GM12878 (cell line): ENCODE data around the gene C3orf38. TPM values are rescaled to one million over a fixed set of nuclear protein-coding genes. Genes with fewer than 3 reads are reported as not detected.
A peak's percentile ranks its signal among the peaks of the same experiment; 100 is the strongest.

Experiments
- DPF2 ChIP-seq: fragments of 450-650 bp; IDR thresholded peaks from 2 replicates; pipeline ENCODE4 v1.6.1; 2017; ENCODE audit warnings: mild to moderate bottlenecking
- IKZF1 ChIP-seq: fragments of 450-650 bp; conservative IDR thresholded peaks from 2 replicates; pipeline ENCODE4 v1.6.1; 2017; ENCODE audit warnings: antibody characterized with exemption, mild to moderate bottlenecking
- PML ChIP-seq: IDR thresholded peaks from 2 replicates; pipeline ENCODE4 v1.6.1; 2012; ENCODE audit warnings: low read length, inconsistent platforms
- RUNX3 ChIP-seq: IDR thresholded peaks from 2 replicates; pipeline ENCODE4 v1.6.1; 2012; ENCODE audit warnings: low read length, inconsistent platforms
- polyA plus RNA-seq, 11 experiments: library from polyadenylated mRNA; depleted of rRNA in 4 of 11; unstranded in 6 of 11; stranded (reverse) in 5 of 11; fragments of >200 nt; fragmentation: Nextera tagmentation in 4 of 11; fragmentation: Illumina TruSeq in 1 of 11; extraction: Ambion mirVana in 4 of 11; extraction: Trizol in 1 of 11; gene quantifications; 1 replicate in 1 of 11; 2 replicates in 10 of 11; pipeline versions ENCODE4 v1.2.1 to v1.2.3, GENCODE V29; 2011 to 2016; ENCODE audit warnings: inconsistent platforms in 2 of 11, missing spikeins in 2 of 11, low read depth in 1 of 11
- total RNA-seq, 4 experiments: library from RNA; depleted of rRNA in 3 of 4; stranded (reverse); fragments of >200 nt in 3 of 4; fragmentation: Illumina TruSeq in 1 of 4; extraction: Trizol in 1 of 4; gene quantifications; 2 replicates each; pipeline versions ENCODE4 v1.2.1 to v1.2.3, GENCODE V29; 2013 to 2021
- TF ChIP-seq, protein P1 (sequence below): fragments of 450-650 bp; IDR thresholded peaks from 2 replicates; pipeline ENCODE4 v1.6.1; 2017; ENCODE audit warnings: mild to moderate bottlenecking
- TF ChIP-seq, protein P2 (sequence below): fragments of 450-650 bp; IDR thresholded peaks from 2 replicates; pipeline ENCODE4 v1.6.1; 2017; ENCODE audit warnings: low read depth, mild to moderate bottlenecking, moderate library complexity
- TF ChIP-seq, protein P3 (sequence below): fragments of 450-650 bp; IDR thresholded peaks from 2 replicates; pipeline ENCODE4 v1.6.1; 2017; ENCODE audit warnings: borderline replicate concordance
- TF ChIP-seq, protein P4 (sequence below): IDR thresholded peaks from 2 replicates; pipeline ENCODE4 v1.6.1; 2011; ENCODE audit warnings: mild to moderate bottlenecking, low read depth, low read length, moderate library complexity; ENCODE audit not compliant: insufficient replicate concordance

C3orf38 gene
- total and polyA plus RNA-seq, 10 of the 15 experiments (the other 5 are each of a cell fraction or from before 2014, with no cell fraction given) = 23.0 to 47.9 (median 31.5) TPM

DNA sequence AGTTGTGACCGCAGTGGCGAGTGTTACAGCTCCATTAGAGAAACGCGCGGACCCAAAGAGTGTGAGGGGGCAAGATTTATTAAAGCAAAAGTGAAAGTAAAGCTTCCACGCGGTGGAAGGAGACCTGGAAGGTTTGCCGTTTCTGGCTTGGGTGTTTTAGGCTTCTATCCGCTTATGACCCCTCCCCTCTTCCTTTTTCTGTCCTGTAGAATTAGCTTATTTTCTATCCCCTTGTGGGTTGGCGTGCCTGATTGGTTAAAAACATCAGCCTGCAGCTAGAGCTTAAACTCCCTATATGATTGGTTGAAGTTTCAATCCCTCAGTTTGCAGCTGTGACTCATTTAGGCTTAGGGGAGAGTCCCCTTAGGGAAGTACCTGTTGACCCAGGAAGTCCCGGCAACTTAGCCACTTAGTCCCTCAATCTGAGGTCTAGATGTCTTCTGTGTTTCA lies 39.6 kb downstream of the C3orf38 start (continued):
- TF ChIP-seq PML (no peak), RUNX3 (peak; percentile 27; the same call in 1 of the 2 replicates), DPF2 (0 out of 2 replicates have a peak, but pooled peaks have one; percentile 20), IKZF1 (peak; percentile 23; the same call in 1 of the 2 replicates)
- TF ChIP-seq, protein P1, sequence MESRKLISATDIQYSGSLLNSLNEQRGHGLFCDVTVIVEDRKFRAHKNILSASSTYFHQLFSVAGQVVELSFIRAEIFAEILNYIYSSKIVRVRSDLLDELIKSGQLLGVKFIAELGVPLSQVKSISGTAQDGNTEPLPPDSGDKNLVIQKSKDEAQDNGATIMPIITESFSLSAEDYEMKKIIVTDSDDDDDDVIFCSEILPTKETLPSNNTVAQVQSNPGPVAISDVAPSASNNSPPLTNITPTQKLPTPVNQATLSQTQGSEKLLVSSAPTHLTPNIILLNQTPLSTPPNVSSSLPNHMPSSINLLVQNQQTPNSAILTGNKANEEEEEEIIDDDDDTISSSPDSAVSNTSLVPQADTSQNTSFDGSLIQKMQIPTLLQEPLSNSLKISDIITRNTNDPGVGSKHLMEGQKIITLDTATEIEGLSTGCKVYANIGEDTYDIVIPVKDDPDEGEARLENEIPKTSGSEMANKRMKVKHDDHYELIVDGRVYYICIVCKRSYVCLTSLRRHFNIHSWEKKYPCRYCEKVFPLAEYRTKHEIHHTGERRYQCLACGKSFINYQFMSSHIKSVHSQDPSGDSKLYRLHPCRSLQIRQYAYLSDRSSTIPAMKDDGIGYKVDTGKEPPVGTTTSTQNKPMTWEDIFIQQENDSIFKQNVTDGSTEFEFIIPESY = peak; percentile 97
- TF ChIP-seq, protein P2, sequence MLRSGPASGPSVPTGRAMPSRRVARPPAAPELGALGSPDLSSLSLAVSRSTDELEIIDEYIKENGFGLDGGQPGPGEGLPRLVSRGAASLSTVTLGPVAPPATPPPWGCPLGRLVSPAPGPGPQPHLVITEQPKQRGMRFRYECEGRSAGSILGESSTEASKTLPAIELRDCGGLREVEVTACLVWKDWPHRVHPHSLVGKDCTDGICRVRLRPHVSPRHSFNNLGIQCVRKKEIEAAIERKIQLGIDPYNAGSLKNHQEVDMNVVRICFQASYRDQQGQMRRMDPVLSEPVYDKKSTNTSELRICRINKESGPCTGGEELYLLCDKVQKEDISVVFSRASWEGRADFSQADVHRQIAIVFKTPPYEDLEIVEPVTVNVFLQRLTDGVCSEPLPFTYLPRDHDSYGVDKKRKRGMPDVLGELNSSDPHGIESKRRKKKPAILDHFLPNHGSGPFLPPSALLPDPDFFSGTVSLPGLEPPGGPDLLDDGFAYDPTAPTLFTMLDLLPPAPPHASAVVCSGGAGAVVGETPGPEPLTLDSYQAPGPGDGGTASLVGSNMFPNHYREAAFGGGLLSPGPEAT = peak; percentile 74
- TF ChIP-seq, protein P3, sequence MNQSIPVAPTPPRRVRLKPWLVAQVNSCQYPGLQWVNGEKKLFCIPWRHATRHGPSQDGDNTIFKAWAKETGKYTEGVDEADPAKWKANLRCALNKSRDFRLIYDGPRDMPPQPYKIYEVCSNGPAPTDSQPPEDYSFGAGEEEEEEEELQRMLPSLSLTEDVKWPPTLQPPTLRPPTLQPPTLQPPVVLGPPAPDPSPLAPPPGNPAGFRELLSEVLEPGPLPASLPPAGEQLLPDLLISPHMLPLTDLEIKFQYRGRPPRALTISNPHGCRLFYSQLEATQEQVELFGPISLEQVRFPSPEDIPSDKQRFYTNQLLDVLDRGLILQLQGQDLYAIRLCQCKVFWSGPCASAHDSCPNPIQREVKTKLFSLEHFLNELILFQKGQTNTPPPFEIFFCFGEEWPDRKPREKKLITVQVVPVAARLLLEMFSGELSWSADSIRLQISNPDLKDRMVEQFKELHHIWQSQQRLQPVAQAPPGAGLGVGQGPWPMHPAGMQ = no peak
- TF ChIP-seq, protein P4, sequence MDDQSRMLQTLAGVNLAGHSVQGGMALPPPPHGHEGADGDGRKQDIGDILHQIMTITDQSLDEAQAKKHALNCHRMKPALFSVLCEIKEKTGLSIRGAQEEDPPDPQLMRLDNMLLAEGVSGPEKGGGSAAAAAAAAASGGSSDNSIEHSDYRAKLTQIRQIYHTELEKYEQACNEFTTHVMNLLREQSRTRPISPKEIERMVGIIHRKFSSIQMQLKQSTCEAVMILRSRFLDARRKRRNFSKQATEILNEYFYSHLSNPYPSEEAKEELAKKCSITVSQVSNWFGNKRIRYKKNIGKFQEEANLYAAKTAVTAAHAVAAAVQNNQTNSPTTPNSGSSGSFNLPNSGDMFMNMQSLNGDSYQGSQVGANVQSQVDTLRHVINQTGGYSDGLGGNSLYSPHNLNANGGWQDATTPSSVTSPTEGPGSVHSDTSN = peak; percentile 35
